Left ventricle myocardium inferior (tissue), 1 donor: ENCODE data around the gene DCHS2. TPM values are rescaled to one million over a fixed set of nuclear protein-coding genes. Genes with fewer than 3 reads are reported as not detected.

ENCODE experiments used
- total RNA-seq: library from RNA; stranded (reverse); fragmentation: NEBNext Ultra II Directional; extraction: Animal tissue kit (Norgen Biotek cat#: 25700); gene quantifications from one replicate; pipeline ENCODE4 v1.2.1, GENCODE V29; 2021
- donor health status: DM: no; HTN: yes; CAD: no; lungs with severe emphysema.

The DCHS2 gene
- total RNA-seq, 1 donor from 2014 or later = not detected

Other genes with a start within 250 kb of the DCHS2 start
- 37.8 TPM for gene PLRG1, start 58.6 kb upstream of the DCHS2 start, total RNA-seq
- not detected for gene FGB, start 71.2 kb upstream of the DCHS2 start, total RNA-seq
- not detected for gene FGA, start 98.9 kb upstream of the DCHS2 start, total RNA-seq
- gene FGG, start 120.9 kb upstream of the DCHS2 start, total RNA-seq = not detected